Parathyroid adenoma (tissue), 2 donors: Measurements from ENCODE around the gene ST3GAL3.

ENCODE experiments used
- H2AFZ ChIP-seq: fragments of 300-600 bp; sonication (generic); one replicate; pipeline ENCODE4 v1.7.0; 2017; ENCODE audit warnings: antibody characterized with exemption, mild to moderate bottlenecking
- H3K27ac ChIP-seq: fragments of 300-600 bp; sonication (generic); one replicate; pipeline ENCODE4 v1.7.0; 2017
- H3K27me3 ChIP-seq: fragments of 300-600 bp; sonication (generic); one replicate; pipeline ENCODE4 v1.7.0; 2017; ENCODE audit warnings: low read length; ENCODE audit not compliant: control insufficient read depth, insufficient read depth
- H3K36me3 ChIP-seq: fragments of 300-600 bp; sonication (generic); one replicate; pipeline ENCODE4 v1.7.0; 2017; ENCODE audit warnings: low read length; ENCODE audit not compliant: control insufficient read depth, insufficient read depth
- H3K4me1 ChIP-seq: fragments of 300-600 bp; sonication (generic); one replicate; pipeline ENCODE4 v1.7.0; 2017; ENCODE audit warnings: control low read depth
- H3K4me2 ChIP-seq: fragments of 300-600 bp; sonication (generic); one replicate; pipeline ENCODE4 v1.7.0; 2017; ENCODE audit warnings: low read length
- H3K4me3 ChIP-seq: fragments of 300-600 bp; sonication (generic); one replicate; pipeline ENCODE4 v1.7.0; 2017; ENCODE audit warnings: low read depth, low read length
- H3K79me2 ChIP-seq: fragments of 300-600 bp; sonication (generic); one replicate; pipeline ENCODE4 v1.7.0; 2017; ENCODE audit warnings: control low read depth
- H3K9ac ChIP-seq: fragments of 300-600 bp; sonication (generic); one replicate; pipeline ENCODE4 v1.7.0; 2017; ENCODE audit warnings: mild to moderate bottlenecking
- H3K9me3 ChIP-seq: fragments of 300-600 bp; sonication (generic); one replicate; pipeline ENCODE4 v1.7.0; 2017; ENCODE audit warnings: low read length; ENCODE audit not compliant: control insufficient read depth
- CTCF ChIP-seq: fragments of 300-600 bp; sonication (generic); IDR thresholded peaks from one replicate; pipeline ENCODE4 v1.7.0; 2017; ENCODE audit warnings: antibody characterized with exemption, mild to moderate bottlenecking
- donor health status: primary hyperparathyroidism.

The ST3GAL3 gene

DNA sequence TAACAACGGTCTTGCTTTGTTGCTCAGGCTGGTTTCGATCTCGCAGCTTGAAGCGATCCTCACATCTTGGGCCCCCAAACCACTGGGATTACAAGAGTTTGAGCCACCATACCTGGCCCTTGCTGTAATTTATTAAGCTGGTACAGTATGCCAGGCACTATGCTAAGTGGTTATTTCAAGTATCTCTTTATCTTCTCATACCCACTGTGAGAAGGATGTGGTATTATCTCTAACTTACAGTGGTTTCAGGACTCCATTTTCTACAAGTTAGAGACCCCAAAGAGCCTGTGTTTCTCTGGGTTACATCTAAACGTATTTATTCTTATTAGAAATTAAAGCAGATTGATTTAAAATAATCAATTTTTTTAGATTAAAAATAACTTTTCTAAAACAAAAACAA is 8.1 kb upstream of the ST3GAL3 start:
- TF ChIP-seq CTCF: no peak
- no peaks in the 10 kb centered on the region for H3K27me3 ChIP-seq
- H3K4me3 ChIP-seq: no peak overlapping the region
- H3K79me2 ChIP-seq: no peaks in the 10 kb centered on the region
- H3K9ac ChIP-seq: no peak overlapping the region
- H3K36me3 ChIP-seq: no peaks in the 10 kb centered on the region
- no peak overlapping the region for H3K27ac ChIP-seq
- no peaks in the 10 kb centered on the region for H3K4me1 ChIP-seq
- no peaks in the 10 kb centered on the region for H3K9me3 ChIP-seq
- no peak overlapping the region for H3K4me2 ChIP-seq
- H2AFZ ChIP-seq: no peak overlapping the region

- H3K27me3 ChIP-seq: no peaks in the 10 kb centered on the region
- no peaks in the 10 kb centered on the region for H3K79me2 ChIP-seq
- no peaks in the 10 kb centered on the region for H3K9me3 ChIP-seq
- no peak overlapping the region for H3K4me3 ChIP-seq
- no peak overlapping the region for H3K27ac ChIP-seq
- no peak overlapping the region for H3K4me2 ChIP-seq
- no peaks in the 10 kb centered on the region for H3K4me1 ChIP-seq
- no peak for TF ChIP-seq CTCF
- no peaks in the 10 kb centered on the region for H3K36me3 ChIP-seq
- no peak overlapping the region for H3K9ac ChIP-seq
- H2AFZ ChIP-seq: no peak overlapping the region
Observed at GRCh38 chr1:43703836-43704235, 3.5 kb upstream of the ST3GAL3 start.

DNA sequence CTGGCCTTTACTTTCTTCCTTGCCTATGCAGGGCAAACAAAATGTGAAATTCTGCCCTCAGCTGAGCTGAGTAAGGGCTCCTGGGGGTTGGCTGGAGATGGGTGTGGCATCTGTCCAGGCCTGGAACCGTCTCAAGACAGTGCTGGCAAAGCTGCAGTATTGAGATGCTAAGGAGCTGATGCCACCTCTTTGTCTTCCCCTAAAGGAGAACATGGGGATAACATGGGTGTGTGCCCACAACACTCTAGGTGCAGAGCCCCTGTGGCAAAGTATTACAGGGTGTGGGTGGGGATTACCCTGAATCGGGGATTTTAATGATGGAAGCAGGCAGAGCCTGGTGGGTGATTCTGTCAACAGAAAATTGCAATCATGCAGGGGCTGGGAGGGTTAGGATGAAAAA is 2.5 kb upstream of the ST3GAL3 start:
- Histone ChIP-seq H3K4me1 (no peaks in the 10 kb centered on the region), H3K4me2 (no peak overlapping the region), H3K9me3 (no peaks in the 10 kb centered on the region), H3K27me3 (no peaks in the 10 kb centered on the region), H2AFZ (no peak overlapping the region), H3K79me2 (no peaks in the 10 kb centered on the region), H3K27ac (no peak overlapping the region), H3K4me3 (no peak overlapping the region), H3K36me3 (no peaks in the 10 kb centered on the region), H3K9ac (no peak overlapping the region)
- TF ChIP-seq CTCF: no peak

GRCh38 chr1:43705334-43705733 is 2.0 kb upstream of the ST3GAL3 start:
- Histone ChIP-seq H3K9me3 (no peaks in the 10 kb centered on the region), H3K4me2 (no peak overlapping the region), H3K4me1 (no peaks in the 10 kb centered on the region), H3K27me3 (no peaks in the 10 kb centered on the region), H3K27ac (no peak overlapping the region), H3K4me3 (no peak overlapping the region), H3K36me3 (no peaks in the 10 kb centered on the region), H3K9ac (no peak overlapping the region), H2AFZ (no peak overlapping the region), H3K79me2 (no peaks in the 10 kb centered on the region)
- no peak for TF ChIP-seq CTCF

DNA sequence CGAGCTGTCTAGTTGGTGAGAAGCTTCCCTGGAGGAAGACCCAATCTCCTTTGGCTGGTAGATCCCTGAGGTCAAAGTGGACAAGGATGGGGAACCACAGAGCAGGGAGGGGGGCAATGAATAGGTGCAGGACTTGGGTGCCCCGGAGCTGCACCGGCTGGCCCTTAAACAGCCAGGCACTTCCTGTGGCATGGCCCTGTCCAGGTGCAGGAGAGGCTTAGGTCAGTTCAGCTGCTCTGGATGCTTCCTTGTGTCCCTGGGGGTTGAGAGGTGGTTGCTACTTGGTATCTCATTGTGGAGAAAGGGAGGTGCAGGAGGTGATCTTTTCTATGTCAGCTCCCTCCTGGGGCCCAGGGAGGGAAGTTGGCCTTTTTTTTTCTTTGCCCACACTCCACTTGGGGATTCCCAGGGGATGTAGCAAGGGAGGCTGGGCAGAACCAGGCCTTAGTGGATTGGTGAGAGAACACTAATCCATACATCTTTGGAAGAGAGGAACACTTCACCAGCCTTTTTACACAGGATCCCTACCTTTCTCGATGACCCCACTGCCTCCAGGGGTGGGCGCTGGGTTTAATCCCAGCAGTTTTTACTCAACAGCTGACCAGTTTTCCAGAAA is 1.2 kb upstream of the ST3GAL3 start:
- Histone ChIP-seq H3K9ac (no peak overlapping the region), H3K9me3 (no peaks in the 10 kb centered on the region), H3K4me2 (no peak overlapping the region), H3K79me2 (no peaks in the 10 kb centered on the region), H3K36me3 (no peaks in the 10 kb centered on the region), H3K4me1 (no peaks in the 10 kb centered on the region), H3K27ac (no peak overlapping the region), H2AFZ (no peak overlapping the region), H3K27me3 (no peaks in the 10 kb centered on the region), H3K4me3 (no peak overlapping the region)
- TF ChIP-seq CTCF: no peak
